ENCODE measurements around the gene C19orf85.
"Not testable (repeated sequence)": the region's sequence is repeated elsewhere in the genome, so short reads cannot be mapped to it uniquely, and the experiment has no call there.

C19orf85 gene

DNA sequence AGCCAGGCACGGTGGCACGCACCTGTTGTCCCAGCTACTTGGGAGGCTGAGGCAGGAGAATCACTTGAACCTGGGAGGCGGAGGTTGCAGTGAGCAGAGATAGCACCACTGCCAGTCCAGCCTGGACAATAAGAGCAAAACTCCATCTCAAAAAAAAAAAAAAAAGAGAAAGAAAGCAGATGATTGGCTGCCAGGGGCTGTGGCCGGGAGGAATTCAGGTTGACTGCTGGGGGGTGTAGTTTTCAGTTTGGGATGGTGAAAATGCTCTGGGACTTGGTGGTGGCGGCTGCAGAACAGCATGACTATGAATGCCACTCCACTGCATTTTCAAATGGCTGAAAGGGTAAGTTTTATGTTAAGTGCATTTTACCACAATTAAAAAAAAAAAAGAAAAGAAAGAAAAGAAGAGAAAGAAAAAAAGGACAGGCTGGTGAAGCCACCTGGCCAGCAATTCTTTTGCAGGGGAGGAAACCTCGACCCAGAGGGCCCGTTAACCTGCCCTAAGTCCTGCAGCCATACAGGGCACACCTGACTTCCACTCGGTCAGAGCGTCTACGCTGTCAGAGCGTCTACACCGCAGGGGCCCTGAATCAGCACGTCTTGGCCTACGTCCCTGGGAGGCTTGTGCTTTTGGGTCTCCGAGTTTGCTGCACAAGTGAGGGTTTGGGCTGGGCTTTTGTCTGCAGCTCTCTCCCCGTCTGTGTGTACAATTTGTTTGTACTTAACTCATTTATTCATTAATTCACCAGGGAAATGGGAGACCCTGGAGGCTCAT is 6.7 kb downstream of the C19orf85 start:
- DNase-seq (ENCODE audit: low read depth), result no peak

DNA sequence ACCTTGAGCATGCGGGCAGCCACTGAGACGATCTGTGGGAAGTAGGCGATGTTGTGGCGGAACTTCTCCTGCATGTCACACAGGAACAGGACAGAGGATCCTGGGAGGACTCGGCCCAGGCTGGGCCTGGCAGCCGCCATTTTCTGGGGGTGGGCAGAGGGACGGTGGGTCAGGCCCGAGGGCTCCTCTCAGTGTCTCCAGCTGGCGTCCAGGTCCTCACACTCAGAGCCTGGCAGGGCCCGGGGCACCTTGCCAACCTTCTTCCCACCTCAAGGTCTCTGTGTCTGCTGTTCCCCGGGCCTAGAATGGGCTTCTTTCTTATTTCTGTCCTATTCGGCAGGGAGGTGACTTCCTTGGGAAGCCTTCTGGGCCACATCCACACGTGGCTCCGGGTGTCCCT is 8.2 kb downstream of the C19orf85 start:
- no peak for DNase-seq (ENCODE audit: low read depth)

DNA sequence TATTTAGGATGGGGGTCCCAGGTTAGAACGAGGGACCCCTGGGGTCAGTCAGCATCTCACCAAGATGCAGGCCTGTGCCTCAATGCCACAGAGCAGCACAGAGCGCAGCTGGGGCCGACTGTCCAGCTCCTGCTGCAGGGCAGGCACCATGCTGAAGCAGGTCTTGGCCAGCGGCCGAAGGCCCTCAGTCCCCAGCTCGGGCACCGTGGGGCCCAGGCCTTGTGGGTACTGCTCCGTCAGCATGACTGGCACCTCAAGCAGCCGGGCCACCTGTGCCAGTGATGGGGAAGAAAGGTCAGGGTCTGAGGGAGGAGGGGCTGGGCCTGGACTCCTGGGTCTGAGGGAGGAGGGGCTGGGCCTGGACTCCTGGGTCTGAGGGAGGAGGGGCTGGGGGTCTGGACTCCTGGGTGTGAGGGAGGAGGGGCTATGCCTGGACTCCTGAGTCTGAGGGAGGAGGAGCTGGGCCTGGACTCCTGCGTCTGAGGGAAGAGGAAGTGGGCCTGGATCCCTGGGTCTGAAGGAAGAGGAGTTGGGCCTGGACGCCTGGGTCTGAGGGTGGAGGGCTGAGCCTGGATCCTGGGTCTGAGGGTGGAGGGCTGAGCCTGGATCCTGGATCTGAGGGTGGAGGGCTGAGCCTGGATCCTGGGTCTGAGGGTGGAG is 8.8 kb downstream of the C19orf85 start:
- no peak for DNase-seq (ENCODE audit: low read depth)

DNA sequence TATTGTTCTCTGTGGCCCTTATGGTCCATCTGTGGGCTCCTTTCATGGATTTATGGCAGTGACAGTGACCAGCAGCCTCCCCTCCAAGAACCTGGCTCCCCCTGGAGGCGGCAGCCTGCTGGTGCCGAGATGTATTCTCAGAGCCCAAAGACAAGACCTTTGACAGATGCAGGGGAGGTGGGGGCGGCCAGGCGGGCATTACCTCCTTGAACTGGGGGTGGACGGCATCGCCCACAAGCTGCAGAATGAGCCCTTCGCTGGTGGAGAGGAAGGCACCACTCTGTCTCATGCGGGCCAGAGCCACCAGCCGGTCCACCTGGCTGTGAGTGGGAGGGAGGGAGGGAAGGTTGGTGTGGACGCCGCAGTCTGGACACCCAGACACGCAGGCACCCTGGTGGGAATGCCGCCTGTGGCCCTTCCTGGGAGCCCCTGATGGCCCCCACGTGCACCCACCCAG is 9.7 kb downstream of the C19orf85 start:
- no peak for DNase-seq (ENCODE audit: low read depth)

DNA sequence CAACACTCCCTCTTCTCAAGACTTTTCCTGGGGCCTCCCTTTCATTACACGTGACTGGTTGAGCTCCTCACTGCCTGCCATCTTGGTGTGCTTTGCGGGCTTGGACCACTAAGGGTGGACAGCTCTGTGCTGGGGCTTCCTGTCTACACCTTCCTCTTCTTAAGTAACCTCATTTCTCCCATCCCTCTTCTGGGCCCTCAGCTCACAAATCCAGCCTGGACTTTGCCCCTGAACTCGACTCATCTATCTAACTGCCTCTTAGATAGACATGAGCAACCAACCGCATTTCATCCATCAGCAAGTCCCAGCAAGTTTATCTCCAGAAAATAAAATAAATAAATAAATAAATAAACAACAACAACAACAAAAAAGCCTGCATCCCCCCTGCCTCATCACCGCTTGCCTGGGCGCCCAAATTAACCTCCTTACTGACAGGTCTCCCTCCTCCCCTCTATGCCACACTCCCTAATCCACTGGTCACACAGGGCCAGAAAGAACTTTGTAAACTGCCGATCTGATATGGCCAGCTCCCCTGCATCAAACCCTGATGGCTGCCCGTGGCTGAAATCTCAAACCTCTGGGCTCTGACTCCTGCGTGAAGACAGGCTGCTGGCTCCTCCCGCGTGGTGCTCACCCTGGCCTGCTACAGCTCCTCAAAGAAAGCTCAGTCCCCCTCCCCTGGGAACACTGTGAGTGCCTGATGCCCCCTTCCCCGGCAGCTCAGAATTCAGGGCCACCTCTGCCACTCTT is 10.9 kb downstream of the C19orf85 start:
- DNase-seq (ENCODE audit: low read depth), result no peak

DNA sequence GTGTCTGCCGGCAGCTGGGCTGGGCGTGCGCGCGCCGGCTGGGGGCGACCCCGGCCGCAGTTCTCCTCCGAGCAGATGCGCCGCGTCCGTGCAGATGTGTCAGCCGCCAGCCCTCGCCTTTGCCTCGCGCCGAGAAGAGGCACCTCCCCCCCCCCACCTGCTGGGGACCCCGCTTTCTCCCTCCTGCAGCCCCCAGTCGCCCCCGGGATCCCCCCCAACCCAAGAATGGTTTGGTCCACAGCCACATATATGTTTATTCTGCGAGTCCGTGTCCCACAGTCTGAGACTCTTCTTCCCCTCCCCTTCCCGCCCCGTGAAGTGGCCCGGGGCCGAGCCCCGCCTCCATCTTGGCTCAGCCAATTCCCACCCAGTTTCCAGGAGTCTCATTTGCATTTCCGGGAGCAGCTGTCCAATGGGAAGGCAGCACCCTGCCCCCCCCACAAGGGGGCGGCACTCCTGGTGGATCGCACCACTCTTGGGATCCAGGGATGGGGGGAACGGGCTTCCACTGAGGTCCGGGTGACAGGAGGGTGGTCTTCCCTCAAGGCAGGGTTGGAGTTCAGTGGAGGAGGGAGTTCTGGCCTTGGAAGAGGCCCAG is 11.7 kb downstream of the C19orf85 start:
- DNase-seq (ENCODE audit: low read depth), result no peak

DNA sequence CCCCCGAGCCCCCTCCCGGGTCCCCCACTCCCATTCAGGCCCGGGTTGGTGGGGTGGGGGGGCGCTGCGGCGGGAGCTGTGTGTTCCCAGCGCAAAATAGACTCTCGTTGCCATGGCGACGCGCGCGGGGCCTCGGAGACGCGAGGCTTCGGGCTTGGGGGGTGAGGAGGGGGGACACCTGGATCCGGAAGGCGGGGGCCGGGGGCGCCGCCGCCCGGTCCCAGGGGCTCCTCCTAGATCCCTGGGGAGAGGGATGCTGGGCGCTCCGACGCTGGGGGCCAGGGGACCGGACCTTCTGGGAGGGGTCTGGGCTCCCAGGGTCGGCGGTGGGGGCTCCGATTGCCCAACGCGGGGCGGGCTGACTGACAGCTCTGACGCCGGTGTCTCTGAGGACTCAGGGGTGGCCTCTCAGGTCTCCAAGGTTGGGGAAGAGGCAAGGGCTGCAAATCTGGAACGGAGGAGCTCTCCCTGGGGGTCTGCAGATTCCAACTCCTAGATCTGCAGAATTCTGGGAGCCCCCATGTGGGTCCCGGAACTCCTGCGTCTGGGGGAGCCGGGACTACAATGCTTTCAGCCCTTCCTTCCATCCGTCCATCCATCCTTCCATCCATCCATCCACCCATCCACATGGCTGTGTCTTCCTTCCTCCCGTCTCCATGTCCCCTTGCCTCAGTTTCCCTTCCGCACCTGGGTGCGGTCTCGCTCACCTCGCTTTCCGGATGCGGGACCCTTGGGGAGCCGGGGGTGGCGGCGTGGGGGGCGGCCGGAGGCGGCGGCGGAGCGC is 12.4 kb downstream of the C19orf85 start:
- no peak for DNase-seq (ENCODE audit: low read depth)

DNA sequence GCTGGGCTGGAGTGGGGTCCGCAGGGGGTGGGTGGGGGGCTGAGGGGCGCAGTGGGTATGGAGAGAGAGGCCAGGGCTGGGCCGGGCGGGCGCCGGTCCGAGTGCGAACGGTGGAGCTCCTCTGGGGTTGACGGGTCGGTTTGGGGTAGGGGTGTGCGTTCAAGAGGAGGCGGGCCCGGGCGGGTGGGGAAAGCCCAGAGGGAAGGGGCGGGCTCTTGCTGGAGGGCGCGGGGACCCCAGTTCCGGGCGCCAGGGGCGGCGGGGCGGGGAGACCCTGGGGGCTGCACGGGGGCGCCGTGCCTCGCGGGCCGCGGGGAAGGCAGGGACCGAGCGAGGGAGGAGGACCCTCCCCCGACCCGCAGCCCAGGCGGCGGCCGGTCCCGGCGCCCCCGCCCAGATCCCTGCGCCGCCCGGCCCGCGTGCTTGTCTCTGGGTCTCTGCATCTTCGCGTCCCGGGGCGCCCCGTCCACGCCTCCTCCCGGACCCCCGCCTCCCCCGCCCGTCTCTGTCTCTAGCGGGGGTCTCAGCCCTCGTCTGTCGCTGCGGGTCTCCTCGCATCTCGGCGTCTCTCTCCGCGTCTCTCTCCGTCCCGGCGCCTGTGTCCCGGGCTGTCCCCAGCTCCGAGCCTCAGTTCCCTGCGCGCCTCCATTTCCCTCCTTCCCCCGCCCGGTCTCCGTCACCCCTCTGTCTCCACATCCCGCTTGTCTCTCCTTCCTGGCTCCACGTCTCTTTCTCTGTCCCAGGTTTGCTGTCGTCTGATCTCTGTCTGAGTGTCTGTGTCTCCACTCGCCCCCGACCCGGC is 13.2 kb downstream of the C19orf85 start:
- DNase-seq (ENCODE audit: low read depth), result no peak

DNA sequence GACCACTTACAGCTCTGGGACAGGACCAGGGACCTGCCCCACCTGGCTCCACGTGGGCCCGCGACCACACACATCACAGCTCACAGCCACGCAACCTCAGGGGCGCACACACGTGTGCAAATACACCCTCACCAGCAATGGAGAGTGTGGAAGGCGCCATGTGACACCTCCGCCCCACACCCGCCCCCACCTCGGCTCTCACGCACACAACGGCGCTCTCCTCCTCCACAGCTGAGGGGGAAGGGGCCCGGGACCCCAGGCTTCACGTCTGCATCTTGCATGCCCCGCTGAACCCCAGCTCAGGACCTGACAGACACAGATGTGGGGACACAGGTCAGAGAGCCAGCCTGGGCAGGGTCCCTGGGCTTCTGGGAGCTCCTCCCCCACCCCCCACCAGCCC is 15.1 kb downstream of the C19orf85 start:
- DNase-seq (ENCODE audit: low read depth), result no peak

DNA sequence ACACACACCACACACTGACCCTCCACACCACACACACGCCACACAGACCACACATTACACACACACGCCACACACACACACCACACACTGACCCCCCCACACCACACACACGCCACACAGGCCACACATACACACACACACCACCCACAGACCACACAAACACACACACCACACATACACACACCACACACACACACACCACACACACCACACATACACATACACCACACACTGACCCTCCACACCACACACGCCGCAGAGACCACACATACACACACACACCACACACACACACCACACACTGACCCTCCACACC is 16.4 kb downstream of the C19orf85 start:
- not testable (repeated sequence) for DNase-seq (ENCODE audit: low read depth)

DNA sequence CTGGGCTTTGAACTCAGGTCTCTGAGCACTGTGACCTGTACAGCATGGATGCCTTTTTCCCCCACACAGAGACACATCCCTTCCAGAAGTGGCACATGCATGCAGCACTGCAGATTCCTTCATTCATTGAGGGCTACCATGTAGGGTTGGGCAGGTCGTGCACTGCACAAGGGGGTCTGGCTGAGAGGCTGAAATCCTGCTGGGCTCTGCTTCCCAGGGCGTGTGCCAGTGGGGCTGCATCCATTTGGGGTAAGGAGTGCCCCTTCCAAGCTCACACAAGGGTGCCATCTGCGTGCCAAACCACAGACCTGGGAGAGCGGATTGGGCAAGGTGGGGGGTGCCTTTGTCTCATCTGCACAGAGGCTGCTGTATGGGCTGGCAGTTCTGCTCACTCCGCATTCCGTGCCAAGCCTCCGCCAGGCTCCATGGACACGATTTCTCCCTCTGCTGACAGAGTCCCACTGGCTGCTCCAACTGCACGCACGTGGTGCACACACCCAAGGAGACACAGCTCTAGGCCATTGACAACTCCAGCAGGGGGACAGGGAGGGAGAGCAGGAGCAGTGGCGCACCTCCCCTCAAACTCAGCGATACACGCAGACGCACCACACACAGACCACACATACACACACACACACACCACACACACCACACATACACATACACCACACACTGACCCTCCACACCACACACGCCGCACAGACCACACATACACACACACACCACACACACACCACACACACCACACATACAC is 17.0 kb downstream of the C19orf85 start:
- DNase-seq (ENCODE audit: low read depth), result no peak

DNA sequence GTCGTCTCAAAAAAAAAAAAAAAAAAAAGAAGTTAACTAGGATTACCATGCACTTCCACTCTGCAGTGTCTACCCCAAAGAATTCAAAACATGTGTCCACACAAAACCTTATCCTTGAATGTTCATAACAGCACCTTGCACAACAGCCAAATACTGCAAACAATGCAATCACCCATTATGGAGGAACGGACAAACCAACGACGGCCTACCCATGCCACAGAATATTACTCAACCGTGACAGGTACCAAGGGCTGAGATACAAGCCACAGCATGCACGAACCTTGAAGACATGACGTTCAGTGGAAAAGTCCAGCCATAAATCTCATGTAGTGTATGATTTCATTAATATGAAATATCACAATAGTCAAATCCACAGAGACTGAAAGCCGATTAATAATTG is 18.5 kb downstream of the C19orf85 start:
- no peak for DNase-seq (ENCODE audit: low read depth)

DNA sequence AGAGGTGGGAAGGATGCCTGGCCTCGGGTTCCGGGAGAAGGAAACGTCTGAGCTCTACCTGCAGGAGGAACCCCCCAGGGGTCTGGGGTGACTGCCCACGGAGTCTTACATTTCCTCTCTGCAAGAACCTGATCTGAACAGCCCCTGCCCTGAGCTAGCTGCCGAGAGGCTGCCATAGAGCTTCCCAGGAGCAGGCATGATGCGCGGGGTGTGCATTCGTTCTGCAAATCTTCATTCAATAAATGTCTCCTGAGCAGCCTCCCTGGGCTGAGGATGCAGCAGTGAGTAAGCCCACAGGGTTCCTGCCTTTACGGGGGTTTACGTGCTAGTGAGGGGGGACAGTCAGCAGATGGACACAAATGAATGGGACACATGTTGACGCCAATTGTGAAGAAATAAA is 19.9 kb downstream of the C19orf85 start:
- DNase-seq (ENCODE audit: low read depth), result no peak

DNA sequence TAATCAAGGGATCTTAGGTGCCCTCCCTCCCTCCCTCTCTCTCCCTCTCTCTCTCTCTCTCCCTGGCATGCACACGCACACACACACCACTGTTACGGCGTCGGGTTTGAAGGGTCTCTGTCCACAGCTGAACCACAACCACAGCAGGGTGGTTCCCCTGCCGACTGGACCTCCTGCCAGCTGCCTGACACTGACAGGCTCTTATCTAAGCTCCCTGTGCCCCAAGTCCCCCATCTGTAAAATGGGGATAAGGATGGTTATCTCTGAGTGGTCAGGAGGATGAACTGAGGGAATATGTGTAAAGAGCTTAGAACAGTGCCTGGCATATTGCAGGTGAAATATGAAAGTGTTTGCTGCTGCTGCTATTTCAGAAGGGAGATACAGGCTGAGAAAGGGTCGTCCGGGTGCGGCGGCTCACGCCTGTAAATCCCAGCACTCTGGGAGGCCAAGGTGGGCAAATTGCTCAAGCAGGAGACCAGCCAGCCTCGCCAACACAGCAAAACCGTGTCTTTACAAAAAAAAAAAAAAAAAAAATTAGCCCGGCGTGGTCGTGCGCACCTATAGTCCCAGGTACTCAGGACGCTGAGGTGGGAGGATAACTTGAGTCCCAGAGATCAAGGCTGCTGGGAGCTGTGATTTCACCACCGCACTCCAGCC is 20.6 kb downstream of the C19orf85 start:
- DNase-seq (ENCODE audit: low read depth), result no peak

DNA sequence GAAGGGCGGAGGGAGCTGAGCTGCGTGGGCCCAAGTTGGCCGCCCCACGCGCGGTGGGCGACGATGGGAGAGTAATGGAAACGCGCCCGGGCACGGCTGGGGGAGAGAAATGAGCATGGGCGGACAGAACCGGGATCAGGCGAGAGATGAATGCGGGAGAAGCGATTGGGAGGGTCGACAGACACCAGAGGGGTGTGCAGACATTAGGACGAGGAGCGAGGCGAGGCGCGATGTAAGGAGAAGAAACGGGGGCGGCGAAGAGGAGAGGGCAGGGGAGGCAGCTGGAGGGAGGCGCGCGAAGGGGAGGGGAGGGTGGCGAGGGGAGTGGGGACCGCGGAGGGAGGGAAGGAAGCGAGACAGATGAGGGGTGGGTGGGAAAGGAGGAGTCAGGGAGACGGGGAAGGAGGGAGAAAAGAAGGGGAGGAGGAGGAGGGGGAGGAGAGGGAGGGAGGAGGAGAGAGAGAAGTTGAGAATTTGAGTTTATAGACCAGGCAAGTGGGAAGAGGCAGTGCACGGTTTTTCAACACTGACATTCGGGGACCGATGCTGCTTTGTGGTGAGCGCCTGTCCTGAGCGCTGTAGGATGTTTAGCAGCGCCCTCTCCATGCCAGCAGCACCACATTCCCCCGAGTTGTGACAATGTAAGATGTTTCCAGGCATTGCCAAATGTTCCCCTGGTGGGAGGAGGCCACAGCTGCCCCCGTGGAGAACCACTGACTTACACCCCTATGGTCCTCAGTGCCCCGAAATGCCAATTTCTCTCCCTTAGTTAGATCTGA is 21.3 kb downstream of the C19orf85 start, which contains the start of gene SHISA7:
Gene SHISA7, minus strand, starts transcription at position 256 of the 779 bp plus-strand sequence. CDS start 437 bp downstream, outside the sequence.
- no peak for DNase-seq (ENCODE audit: low read depth)

DNA sequence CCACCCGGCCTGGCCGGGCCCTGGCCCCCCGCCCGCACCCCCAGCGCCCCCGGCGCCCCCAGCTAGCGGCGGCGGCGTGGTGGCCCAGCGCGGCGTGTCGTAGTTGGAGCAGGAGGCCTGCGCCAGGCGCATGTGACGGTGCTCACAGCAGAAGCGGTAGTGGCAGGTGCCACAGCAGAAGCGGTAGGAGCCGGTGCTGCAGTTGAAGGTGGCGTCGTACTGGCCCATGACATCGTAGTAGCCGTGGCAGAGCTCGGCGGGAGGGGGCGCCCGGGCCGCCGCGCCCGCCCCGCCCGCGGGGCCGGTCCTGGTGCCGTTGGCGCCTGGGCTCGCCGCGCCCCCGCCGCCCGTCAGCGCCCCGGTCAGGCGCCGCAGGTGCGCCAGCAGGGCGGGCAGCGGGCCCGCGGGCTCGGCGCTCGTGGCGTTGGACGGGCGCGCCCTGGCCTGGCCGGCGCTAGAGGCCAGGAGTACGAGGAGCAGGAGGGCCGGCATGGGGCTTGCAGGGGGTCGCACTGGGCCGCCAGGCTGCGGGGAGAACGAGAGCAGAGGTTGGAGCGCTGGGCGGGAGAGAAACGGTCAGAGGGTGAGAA is 22.1 kb downstream of the C19orf85 start:
- DNase-seq (ENCODE audit: low read depth), result no peak

DNA sequence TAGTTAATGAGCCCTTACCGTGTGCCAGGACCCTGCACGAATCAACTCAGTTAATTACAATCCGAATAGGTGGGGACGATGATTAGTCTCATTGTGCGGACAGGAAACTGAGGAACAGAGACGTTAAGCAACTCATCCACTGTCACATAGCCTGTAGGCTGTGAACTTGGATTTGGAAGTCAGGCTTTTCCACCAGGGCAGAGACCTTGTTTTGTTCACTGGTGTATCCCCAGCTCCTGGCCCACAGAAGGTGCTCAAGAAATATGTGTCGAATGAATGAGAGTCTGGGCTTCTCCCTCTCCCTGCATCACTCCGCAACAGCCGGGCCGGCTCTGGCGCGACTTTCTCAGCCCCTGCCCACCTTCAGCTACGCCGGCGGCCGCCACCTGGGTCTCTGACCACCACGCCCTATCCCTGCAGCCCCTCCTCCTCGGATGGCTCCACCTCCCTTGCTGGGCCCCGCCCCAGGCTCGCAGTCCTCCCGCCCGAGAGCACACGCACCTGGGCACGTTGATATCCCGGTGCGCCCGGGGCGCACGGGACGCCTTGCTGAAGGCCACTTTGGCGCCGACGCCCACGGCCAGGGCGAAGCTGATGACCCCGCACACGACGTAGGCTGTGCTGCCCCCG is 22.7 kb downstream of the C19orf85 start:
- DNase-seq (ENCODE audit: low read depth), result no peak

DNA sequence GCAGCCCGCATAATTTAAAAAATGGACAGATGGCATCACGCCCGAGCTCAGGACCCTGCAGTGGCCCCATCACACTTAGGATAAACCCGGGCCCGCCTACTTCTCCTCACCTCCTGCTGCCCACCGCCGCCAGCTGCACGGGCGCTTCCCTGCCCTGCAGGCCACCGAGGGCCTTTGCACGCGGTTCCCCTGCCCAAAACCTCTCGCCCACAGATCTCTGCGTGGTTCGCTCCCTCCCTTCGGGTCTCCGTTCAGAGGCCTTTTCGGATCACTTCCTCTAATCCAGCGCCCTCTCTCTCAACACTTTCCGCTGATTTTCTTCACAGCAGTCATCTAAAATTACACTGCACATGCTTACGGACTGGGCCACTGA is 23.2 kb downstream of the C19orf85 start:
- DNase-seq (ENCODE audit: low read depth), result no peak

Data from stimulated activated CD4-positive, alpha-beta T cell treated with anti-CD3 and anti-CD28 coated beads, Interleukin-2, amount 100 ng/mL, for 4 hours (primary cell).